Endometrial microvascular endothelial cells (primary cell): ENCODE measurements around the gene RBM38. TPM values are rescaled to one million over a fixed set of nuclear protein-coding genes. Genes with fewer than 3 reads are reported as not detected.

Experiments
- in situ Hi-C: cut with HindIII; loops from 2 replicates; pipeline ENCODE4 v1.10.0; 2017; ENCODE audit warnings: low sequenced_read_pairs, low pct_unique_long_range_greater_than_20kb; ENCODE audit errors: inconsistent ontology term
- total RNA-seq: library from RNA; depleted of rRNA; stranded (reverse); fragments of >200 nt; gene quantifications from one replicate; pipeline ENCODE4 v1.2.3, GENCODE V29; 2015; ENCODE audit errors: inconsistent ontology term

The RBM38 gene
- total RNA-seq, 1 donor from 2014 or later = 23.1 TPM

- in situ Hi-C loops = loop anchor here (10.0 kb wide), 1 partner anchor 122 kb away; no protein-coding TSS in a partner anchor
Observed at GRCh38 chr20:57372581-57373350, 18.4 kb upstream of the RBM38 start.

GRCh38 chr20:57374343-57374930, 16.8 kb upstream of the RBM38 start:
- in situ Hi-C loops = loop anchor here (10.0 kb wide), 1 partner anchor 120 kb away; no protein-coding TSS in a partner anchor

- in situ Hi-C loops = loop anchor here (10.0 kb wide), 1 partner anchor 120 kb away; no protein-coding TSS in a partner anchor
Observed at GRCh38 chr20:57374931-57375651, 16.1 kb upstream of the RBM38 start.

GRCh38 chr20:57375652-57376230, 15.5 kb upstream of the RBM38 start:
- in situ Hi-C loops = loop anchor here (10.0 kb wide), 1 partner anchor 119 kb away; no protein-coding TSS in a partner anchor

GRCh38 chr20:57377350-57377749, 13.8 kb upstream of the RBM38 start:
- in situ Hi-C loops = loop anchor here (10.0 kb wide), 1 partner anchor 117 kb away; no protein-coding TSS in a partner anchor

GRCh38 chr20:57378107-57378506, 13.1 kb upstream of the RBM38 start:
- in situ Hi-C loops = loop anchor here (10.0 kb wide), 1 partner anchor 117 kb away; no protein-coding TSS in a partner anchor

- in situ Hi-C loops = loop anchor here (10.0 kb wide), 1 partner anchor 116 kb away; no protein-coding TSS in a partner anchor
Observed at GRCh38 chr20:57378646-57379262, 12.4 kb upstream of the RBM38 start.

GRCh38 chr20:57379263-57379647, 11.9 kb upstream of the RBM38 start:
- in situ Hi-C loops = loop anchor here (10.0 kb wide), 1 partner anchor 116 kb away; no protein-coding TSS in a partner anchor

GRCh38 chr20:57380081-57380750, 11.0 kb upstream of the RBM38 start:
- in situ Hi-C loops = no loop called here

GRCh38 chr20:57381596-57382503, 9.3 kb upstream of the RBM38 start:
- in situ Hi-C loops = no loop called here

- in situ Hi-C loops = no loop called here
Observed at GRCh38 chr20:57382516-57382915, 8.7 kb upstream of the RBM38 start.

GRCh38 chr20:57383447-57384347, 7.5 kb upstream of the RBM38 start:
- in situ Hi-C loops = no loop called here

- in situ Hi-C loops = no loop called here
Observed at GRCh38 chr20:57384486-57384885, 6.7 kb upstream of the RBM38 start.

GRCh38 chr20:57384953-57385761, 6.0 kb upstream of the RBM38 start:
- in situ Hi-C loops = no loop called here

- in situ Hi-C loops = no loop called here
Observed at GRCh38 chr20:57385940-57386339, 5.3 kb upstream of the RBM38 start.
